Osteocyte (in vitro differentiated cells): ENCODE data around the gene SSB. TPM values are rescaled to one million over a fixed set of nuclear protein-coding genes. Genes with fewer than 3 reads are reported as not detected.
"Not testable (repeated sequence)": the region's sequence is repeated elsewhere in the genome, so short reads cannot be mapped to it uniquely, and the experiment has no call there.

Source experiments
- DNase-seq: peaks from one replicate; pipeline ENCODE4 v3.0.0; 2021; ENCODE audit warnings: mixed read lengths; ENCODE audit not compliant: unreplicated experiment; ENCODE audit errors: extremely low spot score
- H3K27ac Mint-ChIP-seq: one replicate; pipeline ENCODE4 v1.8.0; 2021; ENCODE audit warnings: mild to moderate bottlenecking, mixed read lengths; ENCODE audit not compliant: unreplicated experiment
- H3K27me3 Mint-ChIP-seq: one replicate; pipeline ENCODE4 v1.8.0; 2021; ENCODE audit warnings: mixed read lengths; ENCODE audit not compliant: unreplicated experiment
- H3K36me3 Mint-ChIP-seq: one replicate; pipeline ENCODE4 v1.8.0; 2021; ENCODE audit warnings: mixed read lengths; ENCODE audit not compliant: unreplicated experiment
- H3K4me1 Mint-ChIP-seq: one replicate; pipeline ENCODE4 v1.8.0; 2021; ENCODE audit warnings: mixed read lengths; ENCODE audit not compliant: unreplicated experiment
- H3K4me3 Mint-ChIP-seq: one replicate; pipeline ENCODE4 v1.8.0; 2021; ENCODE audit warnings: mild to moderate bottlenecking, moderate library complexity, mixed read lengths; ENCODE audit not compliant: unreplicated experiment
- H3K9me3 Mint-ChIP-seq: one replicate; pipeline ENCODE4 v1.8.0; 2021; ENCODE audit warnings: mixed read lengths; ENCODE audit not compliant: unreplicated experiment
- total RNA-seq: library from RNA; stranded (reverse); gene quantifications from 2 replicates; pipeline ENCODE4 v1.2.1, GENCODE V29; 2021
- TF ChIP-seq, protein P1 (sequence below): fragments of 200-600 bp; sonication (generic); IDR thresholded peaks from 2 replicates; pipeline ENCODE4 v1.5.0; 2021; ENCODE audit warnings: antibody characterized with exemption, mild to moderate bottlenecking, moderate library complexity

The SSB gene
- total RNA-seq, 1 donor from 2014 or later, result 111 TPM

DNA sequence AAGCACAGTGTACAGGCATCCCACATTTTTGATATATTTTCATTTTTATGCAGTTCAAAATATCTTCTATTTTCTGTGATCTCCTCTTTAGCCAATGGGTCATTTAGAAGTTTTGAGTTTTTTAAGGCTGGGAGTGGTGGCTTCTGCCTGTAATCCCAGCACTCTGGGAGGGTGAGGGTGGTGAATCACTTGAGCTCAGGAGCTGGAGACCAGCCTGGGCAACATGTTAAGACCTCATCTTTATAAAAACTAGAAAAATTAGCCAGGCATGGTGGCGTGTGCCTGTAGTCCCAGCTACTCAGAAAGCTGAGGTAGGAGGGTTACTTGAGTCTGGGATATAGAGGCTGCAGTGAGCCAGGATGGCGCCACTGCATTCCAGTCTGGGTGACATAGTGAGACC lies 46.3 kb downstream of the SSB start:
- Mint-ChIP-seq H3K4me1 (peaks cover 7% of the 10 kb centered on the region), H3K27ac (no peak overlapping the region), H3K4me3 (no peak overlapping the region), H3K36me3 (peaks cover 18% of the 10 kb centered on the region), H3K27me3 (no peaks in the 10 kb centered on the region), H3K9me3 (no peaks in the 10 kb centered on the region)
- no peak for DNase-seq
- TF ChIP-seq, protein P1, sequence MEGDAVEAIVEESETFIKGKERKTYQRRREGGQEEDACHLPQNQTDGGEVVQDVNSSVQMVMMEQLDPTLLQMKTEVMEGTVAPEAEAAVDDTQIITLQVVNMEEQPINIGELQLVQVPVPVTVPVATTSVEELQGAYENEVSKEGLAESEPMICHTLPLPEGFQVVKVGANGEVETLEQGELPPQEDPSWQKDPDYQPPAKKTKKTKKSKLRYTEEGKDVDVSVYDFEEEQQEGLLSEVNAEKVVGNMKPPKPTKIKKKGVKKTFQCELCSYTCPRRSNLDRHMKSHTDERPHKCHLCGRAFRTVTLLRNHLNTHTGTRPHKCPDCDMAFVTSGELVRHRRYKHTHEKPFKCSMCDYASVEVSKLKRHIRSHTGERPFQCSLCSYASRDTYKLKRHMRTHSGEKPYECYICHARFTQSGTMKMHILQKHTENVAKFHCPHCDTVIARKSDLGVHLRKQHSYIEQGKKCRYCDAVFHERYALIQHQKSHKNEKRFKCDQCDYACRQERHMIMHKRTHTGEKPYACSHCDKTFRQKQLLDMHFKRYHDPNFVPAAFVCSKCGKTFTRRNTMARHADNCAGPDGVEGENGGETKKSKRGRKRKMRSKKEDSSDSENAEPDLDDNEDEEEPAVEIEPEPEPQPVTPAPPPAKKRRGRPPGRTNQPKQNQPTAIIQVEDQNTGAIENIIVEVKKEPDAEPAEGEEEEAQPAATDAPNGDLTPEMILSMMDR, result no peak

GRCh38 chr2:169848959-169849693 lies 50.5 kb downstream of the SSB start:
- H3K4me1 Mint-ChIP-seq, H3K27ac Mint-ChIP-seq, H3K27me3 Mint-ChIP-seq, DNase-seq, H3K9me3 Mint-ChIP-seq, H3K4me3 Mint-ChIP-seq: not testable (repeated sequence)
- peaks cover 14% of the 10 kb centered on the region for H3K36me3 Mint-ChIP-seq

- TF ChIP-seq, protein P1, result no peak
- Mint-ChIP-seq H3K27me3 (no peaks in the 10 kb centered on the region), H3K4me3 (no peak overlapping the region), H3K9me3 (no peaks in the 10 kb centered on the region), H3K4me1 (peaks cover 9% of the 10 kb centered on the region), H3K27ac (no peak overlapping the region), H3K36me3 (peaks cover 14% of the 10 kb centered on the region)
- no peak for DNase-seq
These were observed 51.0 kb downstream of the SSB start for GRCh38 chr2:169849710-169850109.

DNA sequence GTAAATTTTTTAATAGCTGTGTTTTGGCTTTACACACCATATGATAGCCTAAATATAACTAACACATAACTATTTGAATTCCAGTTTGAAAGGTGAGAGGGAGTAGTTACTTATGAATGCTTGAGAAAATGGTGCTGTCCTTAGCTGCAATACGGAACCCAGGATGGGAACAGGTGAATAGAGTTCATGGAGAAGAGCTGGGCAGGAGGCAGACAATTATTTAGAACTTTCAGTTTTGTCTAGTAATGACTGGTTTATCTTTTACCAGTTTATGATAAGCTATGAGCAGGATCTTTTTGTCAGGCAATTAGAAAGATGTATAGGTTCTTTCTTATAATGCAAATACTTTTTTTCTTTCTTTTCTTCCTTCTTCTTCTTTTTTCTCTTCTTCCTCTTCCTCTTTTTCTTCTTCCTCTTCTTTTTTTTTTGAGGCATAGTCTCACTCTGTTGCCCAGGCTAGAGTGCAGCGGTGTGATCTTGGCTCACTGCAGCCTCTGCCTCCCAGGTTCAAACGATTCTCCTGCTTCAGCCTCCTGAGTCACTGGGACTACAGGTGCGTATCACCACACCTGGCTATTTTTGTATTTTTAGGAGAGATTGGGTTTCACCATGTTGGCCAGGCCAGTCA lies 54.5 kb downstream of the SSB start:
- TF ChIP-seq, protein P1, result no peak
- no peak overlapping the region for H3K27ac Mint-ChIP-seq
- H3K36me3 Mint-ChIP-seq, result peaks cover 12% of the 10 kb centered on the region
- no peak for DNase-seq
- H3K27me3 Mint-ChIP-seq, result no peaks in the 10 kb centered on the region
- H3K9me3 Mint-ChIP-seq, result no peaks in the 10 kb centered on the region
- H3K4me3 Mint-ChIP-seq, result no peak overlapping the region
- peaks cover 4% of the 10 kb centered on the region for H3K4me1 Mint-ChIP-seq

- H3K27me3 Mint-ChIP-seq, H3K36me3 Mint-ChIP-seq, H3K4me3 Mint-ChIP-seq, H3K9me3 Mint-ChIP-seq, H3K4me1 Mint-ChIP-seq, DNase-seq, H3K27ac Mint-ChIP-seq: not testable (repeated sequence)
These were observed 56.9 kb downstream of the SSB start for GRCh38 chr2:169855281-169856258.
